HCT116 (cell line): ENCODE measurements around the gene TCEAL5. TPM values are rescaled to one million over a fixed set of nuclear protein-coding genes. Genes with fewer than 3 reads are reported as not detected.

Source experiments
- ATAC-seq: fragments of 200-7000 bp; cut with Tn5 transposase; 2 replicates; pipeline ENCODE4 v1.9.1; 2020; ENCODE audit warnings: mild to moderate bottlenecking, moderate library complexity
- BruUV-seq: library from RNA; stranded (reverse); fragments of 400-500 nt; replicated peaks from 2 replicates; lab custom pipeline; 2021; lab: Mats Ljungman, UMichigan
- CTCF ChIA-PET: fragments of 300-600 bp; sonication (Branson Sonifier 250); formaldehyde crosslinking; loops from one replicate; lab custom pipeline; 2021; ENCODE audit warnings: antibody characterized with exemption; lab: Charles Lee
- POLR2A ChIA-PET: fragments of 300-600, 350-600 bp; sonication (Branson Sonifier 250); formaldehyde crosslinking; loops from one replicate; lab custom pipeline; 2021; ENCODE audit warnings: antibody characterized with exemption; lab: Charles Lee
- RAD21 ChIA-PET, 2 experiments: fragments of 300-600 bp; sonication (Branson Sonifier 250); formaldehyde crosslinking; loops; one replicate each; lab custom pipeline; 2023; ENCODE audit warnings: low total read pairs in 2 of 2; ENCODE audit not compliant: uncharacterized antibody in 2 of 2, unreplicated experiment in 2 of 2, low non-redundant PET in 1 of 2; lab: Charles Lee
- DNase-seq: peaks from one replicate; pipeline ENCODE4 v3.0.0-alpha.2; 2010; ENCODE audit warnings: low read depth, low spot score
- H2AFZ ChIP-seq: fragments of 200-600 bp; shearing (Covaris generic), sonication (generic); 2 replicates; pipeline ENCODE4 v1.6.1; 2017; ENCODE audit warnings: low read depth, mixed run types, mixed read lengths, antibody characterized with exemption, low read length; ENCODE audit not compliant: poor library complexity, severe bottlenecking
- H3K27ac ChIP-seq: 2 replicates; pipeline ENCODE4 v1.5.1; 2012; ENCODE audit warnings: low read depth, low read length
- H3K27me3 ChIP-seq: fragments of 200-600 bp; sonication (generic); 2 replicates; pipeline ENCODE4 v1.6.1; 2016; ENCODE audit warnings: mixed run types, low read length, mixed read lengths; ENCODE audit not compliant: insufficient read depth
- H3K36me3 ChIP-seq, 2 experiments: fragments of 200-500 bp in 1 of 2; fragments of 200-600 bp in 1 of 2; sonication (Bioruptor generic) in 1 of 2; sonication (generic) in 1 of 2; 2 replicates each; pipeline versions ENCODE4 v1.5.1 to v1.6.1; 2014 to 2016; ENCODE audit warnings: low read length in 2 of 2, inconsistent platforms in 1 of 2, mixed read lengths in 1 of 2, mixed run types in 1 of 2; ENCODE audit not compliant: insufficient read depth in 2 of 2, control insufficient read depth in 1 of 2
- H3K4me1 ChIP-seq, 2 experiments: fragments of 200-600 bp in 1 of 2; sonication (generic) in 1 of 2; 2 replicates each; pipeline versions ENCODE4 v1.5.1 to v1.6.1; 2012 to 2017; ENCODE audit warnings: low read length in 2 of 2, inconsistent platforms in 1 of 2, mild to moderate bottlenecking in 1 of 2, mixed read lengths in 1 of 2, mixed run types in 1 of 2, moderate library complexity in 1 of 2; ENCODE audit not compliant: insufficient read depth in 2 of 2, control insufficient read depth in 1 of 2
- H3K4me2 ChIP-seq: fragments of 200-600 bp; sonication (generic); 2 replicates; pipeline ENCODE4 v1.6.1; 2017; ENCODE audit warnings: mixed run types, low read length, mixed read lengths
- H3K4me3 ChIP-seq, 2 experiments: fragments of 200-600 bp in 1 of 2; sonication (generic) in 1 of 2; replicated peaks in 1 of 2; 2 replicates each; pipeline ENCODE4 v1.5.1; 2011 to 2016; ENCODE audit warnings: low read length in 2 of 2, control low read depth in 1 of 2, low read depth in 1 of 2, mild to moderate bottlenecking in 1 of 2, mixed read lengths in 1 of 2, mixed run types in 1 of 2
- H3K79me2 ChIP-seq: fragments of 200-600 bp; sonication (generic); 2 replicates; pipeline ENCODE4 v1.6.1; 2017; ENCODE audit warnings: mild to moderate bottlenecking, mixed run types, low read length, moderate library complexity, mixed read lengths; ENCODE audit not compliant: insufficient read depth
- H3K9ac ChIP-seq: fragments of 200-600 bp; sonication (generic); 2 replicates; pipeline ENCODE4 v1.6.1; 2016; ENCODE audit warnings: low read length, mixed read lengths
- H3K9me2 ChIP-seq: fragments of 200-600 bp; sonication (generic), shearing (Covaris generic); 2 replicates; pipeline ENCODE4 v1.6.1; 2017; ENCODE audit warnings: mixed run types, mild to moderate bottlenecking, moderate library complexity; ENCODE audit not compliant: insufficient read depth
- H3K9me3 ChIP-seq, 2 experiments: fragments of 200-500 bp in 1 of 2; fragments of 200-600 bp in 1 of 2; sonication (Bioruptor generic) in 1 of 2; sonication (generic) in 1 of 2; 2 replicates each; pipeline ENCODE4 v1.6.1; 2014 to 2017; ENCODE audit warnings: low read length in 2 of 2, mixed read lengths in 2 of 2, inconsistent platforms in 1 of 2, low read depth in 1 of 2, mild to moderate bottlenecking in 1 of 2, mixed run types in 1 of 2, moderate library complexity in 1 of 2; ENCODE audit not compliant: control insufficient read depth in 1 of 2, insufficient read depth in 1 of 2
- H4K20me1 ChIP-seq: fragments of 200-600 bp; sonication (generic), shearing (Covaris generic); 2 replicates; pipeline ENCODE4 v1.6.1; 2017; ENCODE audit warnings: mixed run types, mild to moderate bottlenecking, moderate library complexity; ENCODE audit not compliant: insufficient read depth
- CTCF ChIP-seq, 3 experiments: fragments of 200-600 bp in 1 of 3; sonication (generic) in 1 of 3; IDR thresholded peaks in 2 of 3; conservative IDR thresholded peaks in 1 of 3; 2 replicates each; pipeline ENCODE4 v1.5.1; 2012 to 2017; ENCODE audit warnings: low read depth in 2 of 3, low read length in 2 of 3, antibody characterized with exemption in 1 of 3, borderline replicate concordance in 1 of 3, control low read depth in 1 of 3, mild to moderate bottlenecking in 1 of 3, mixed read lengths in 1 of 3, mixed run types in 1 of 3, moderate library complexity in 1 of 3; ENCODE audit not compliant: insufficient read depth in 1 of 3
- EZH2 ChIP-seq: fragments of 200-600 bp; sonication (generic); IDR thresholded peaks from 2 replicates; pipeline ENCODE4 v1.6.1; 2017; ENCODE audit warnings: antibody characterized with exemption, mixed run types
- EZH2phosphoT487 ChIP-seq: fragments of 200-600 bp; IDR thresholded peaks from 2 replicates; pipeline ENCODE4 v1.6.1; 2018; ENCODE audit warnings: antibody characterized with exemption, borderline replicate concordance
- JUND ChIP-seq: IDR thresholded peaks from 2 replicates; pipeline ENCODE4 v1.6.1; 2012
- POLR2A ChIP-seq: IDR thresholded peaks from 2 replicates; pipeline ENCODE4 v1.7.0; 2011; ENCODE audit warnings: borderline replicate concordance; ENCODE audit not compliant: insufficient read depth, insufficient read length; ENCODE audit errors: extremely low read depth
- RAD21 ChIP-seq: IDR thresholded peaks from 2 replicates; pipeline ENCODE4 v1.6.1; 2012; ENCODE audit warnings: low read depth, mild to moderate bottlenecking
- SIN3A ChIP-seq: IDR thresholded peaks from 2 replicates; pipeline ENCODE4 v1.6.1; 2012; ENCODE audit warnings: low read depth
- SP1 ChIP-seq: IDR thresholded peaks from 2 replicates; pipeline ENCODE4 v1.6.1; 2012; ENCODE audit warnings: low read depth
- SRF ChIP-seq: IDR thresholded peaks from 2 replicates; pipeline ENCODE4 v1.6.1; 2012; ENCODE audit warnings: low read depth
- TCF7L2 ChIP-seq: IDR thresholded peaks from 2 replicates; pipeline ENCODE4 v1.7.0; 2011; ENCODE audit warnings: borderline replicate concordance, inconsistent platforms; ENCODE audit not compliant: insufficient read depth, insufficient read length; ENCODE audit errors: extremely low read depth
- YY1 ChIP-seq: IDR thresholded peaks from 2 replicates; pipeline ENCODE4 v1.6.1; 2011; ENCODE audit warnings: low read length, low read depth, moderate library complexity, mild to moderate bottlenecking; ENCODE audit not compliant: insufficient replicate concordance; ENCODE audit errors: extremely low read depth
- ZBTB33 ChIP-seq: IDR thresholded peaks from 2 replicates; pipeline ENCODE4 v1.6.1; 2011; ENCODE audit warnings: mild to moderate bottlenecking, low read length, moderate library complexity; ENCODE audit not compliant: insufficient replicate concordance; ENCODE audit errors: extremely low read depth
- ZNF274 ChIP-seq: fragments of 200-500 bp; sonication (Bioruptor generic); IDR thresholded peaks from 2 replicates; pipeline ENCODE4 v1.6.1; 2014; ENCODE audit warnings: mild to moderate bottlenecking, low read depth, low read length, inconsistent platforms
- intact Hi-C: fragments of 100-400 bp; cut with micrococcal nuclease; formaldehyde crosslinking; loops from 2 replicates; pipeline ENCODE4 v1.10.0; 2022
- total RNA-seq: library from RNA; stranded (reverse); gene quantifications from one replicate; pipeline ENCODE4 v1.2.1, GENCODE V29; 2021; ENCODE audit not compliant: unreplicated experiment

Gene TCEAL5
- total RNA-seq, 1 experiment from 2014 or later, result not detected

GRCh38 chrX:103240155-103240554 is 36.4 kb downstream of the TCEAL5 start:
- no peaks in the 10 kb centered on the region for H3K9me2 ChIP-seq
- no peak overlapping the region for H2AFZ ChIP-seq
- intact Hi-C loops, result no loop called here
- ChIA-PET CTCF (no interaction called here), RAD21 (no interaction called here), POLR2A (no interaction called here)
- H3K27me3 ChIP-seq, result no peaks in the 10 kb centered on the region
- no peak for DNase-seq
- no peak for TF ChIP-seq EZH2phosphoT487
- TF ChIP-seq SP1, result no peak
- no peak for TF ChIP-seq YY1
- TF ChIP-seq CTCF (IDR thresholded peaks at IDR 0.05 in 2 of 3, conservative IDR thresholded peaks at IDR 0.05 in 1 of 3; ENCODE audit: borderline replicate concordance in 1 of 3, insufficient read depth in 1 of 3, low read depth in 2 of 3, low read length in 2 of 3), result no peak
- no peak for TF ChIP-seq ZBTB33
- TF ChIP-seq POLR2A, result no peak
- no peak for TF ChIP-seq SRF
- no peak for TF ChIP-seq SIN3A
- no peak for TF ChIP-seq EZH2
- no peak for TF ChIP-seq JUND
- TF ChIP-seq RAD21, result no peak
- TF ChIP-seq TCF7L2, result no peak
- no peak for TF ChIP-seq ZNF274
- no peaks in the 10 kb centered on the region for H4K20me1 ChIP-seq
- H3K4me3 ChIP-seq, result no peak overlapping the region
- H3K36me3 ChIP-seq, result no peaks in the 10 kb centered on the region
- H3K27ac ChIP-seq, result no peak overlapping the region
- H3K9me3 ChIP-seq, result no peaks in the 10 kb centered on the region
- ATAC-seq, result no peak
- H3K9ac ChIP-seq, result no peak overlapping the region
- BruUV-seq, result no TSS peak
- H3K4me2 ChIP-seq, result no peak overlapping the region
- H3K79me2 ChIP-seq, result no peaks in the 10 kb centered on the region
- H3K4me1 ChIP-seq, result no peaks in the 10 kb centered on the region
